ENCODE measurements around the gene ADD1.

GRCh38 chr4:2944091-2944482, 100.4 kb downstream of the ADD1 start:
- TF ChIP-seq, protein P1, sequence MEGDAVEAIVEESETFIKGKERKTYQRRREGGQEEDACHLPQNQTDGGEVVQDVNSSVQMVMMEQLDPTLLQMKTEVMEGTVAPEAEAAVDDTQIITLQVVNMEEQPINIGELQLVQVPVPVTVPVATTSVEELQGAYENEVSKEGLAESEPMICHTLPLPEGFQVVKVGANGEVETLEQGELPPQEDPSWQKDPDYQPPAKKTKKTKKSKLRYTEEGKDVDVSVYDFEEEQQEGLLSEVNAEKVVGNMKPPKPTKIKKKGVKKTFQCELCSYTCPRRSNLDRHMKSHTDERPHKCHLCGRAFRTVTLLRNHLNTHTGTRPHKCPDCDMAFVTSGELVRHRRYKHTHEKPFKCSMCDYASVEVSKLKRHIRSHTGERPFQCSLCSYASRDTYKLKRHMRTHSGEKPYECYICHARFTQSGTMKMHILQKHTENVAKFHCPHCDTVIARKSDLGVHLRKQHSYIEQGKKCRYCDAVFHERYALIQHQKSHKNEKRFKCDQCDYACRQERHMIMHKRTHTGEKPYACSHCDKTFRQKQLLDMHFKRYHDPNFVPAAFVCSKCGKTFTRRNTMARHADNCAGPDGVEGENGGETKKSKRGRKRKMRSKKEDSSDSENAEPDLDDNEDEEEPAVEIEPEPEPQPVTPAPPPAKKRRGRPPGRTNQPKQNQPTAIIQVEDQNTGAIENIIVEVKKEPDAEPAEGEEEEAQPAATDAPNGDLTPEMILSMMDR (conservative IDR thresholded peaks at IDR 0.05; ENCODE audit: low read depth, low read length): no peak
- no peak for TF ChIP-seq EZH2 (IDR thresholded peaks at IDR 0.05; ENCODE audit: borderline replicate concordance, low read depth, low read length, poor library complexity, severe bottlenecking)
